Psoas muscle (tissue), 8 donors: Measurements from ENCODE around the gene WIPF1. TPM values are rescaled to one million over a fixed set of nuclear protein-coding genes. Genes with fewer than 3 reads are reported as not detected.

Source experiments
- ATAC-seq, 4 donors: fragments of 200-7000 bp; cut with Tn5 transposase; one replicate each; pipeline ENCODE4 v1.9.1; 2020; ENCODE audit warnings: moderate library complexity in 3 of 4, mild to moderate bottlenecking in 2 of 4
- DNase-seq, 2 donors: peaks; one replicate each; pipeline ENCODE4 v3.0.0-alpha.2; 2020
- H3K27ac ChIP-seq: fragments of 200-600 bp; one replicate; pipeline ENCODE4 v1.8.0; 2022
- H3K27me3 ChIP-seq, 3 donors: fragments of 200-600 bp in 1 of 3; one replicate each; pipeline versions ENCODE4 v1.6.1 to v1.8.0; 2013 to 2022; ENCODE audit warnings: low read length in 2 of 3, mild to moderate bottlenecking in 2 of 3, moderate library complexity in 1 of 3; ENCODE audit not compliant: insufficient read depth in 3 of 3
- H3K36me3 ChIP-seq, 2 donors: fragments of 200-600 bp in 1 of 2; one replicate each; pipeline versions ENCODE4 v1.6.1 to v1.8.0; 2013 to 2022; ENCODE audit warnings: low read depth in 1 of 2, mild to moderate bottlenecking in 1 of 2, moderate library complexity in 1 of 2; ENCODE audit not compliant: insufficient read depth in 1 of 2
- H3K4me1 ChIP-seq: fragments of 200-600 bp; one replicate; pipeline ENCODE4 v1.8.0; 2022
- H3K4me3 ChIP-seq: fragments of 200-600 bp; one replicate; pipeline ENCODE4 v1.8.0; 2022; ENCODE audit warnings: mild to moderate bottlenecking
- H3K9me3 ChIP-seq: fragments of 200-600 bp; one replicate; pipeline ENCODE4 v1.8.0; 2022
- WGBS, 3 donors: extraction: QIAGEN DNeasy Blood & Tissue Kit; methylation state at CpG; one replicate each; pipeline versions ENCODE4 v1.1.6 to v1.1.7; 2013; 5-methylcytosine and 5-hydroxymethylcytosine counted together
- intact Hi-C, 2 donors: fragments of 100-400 bp; cut with DNase I; formaldehyde crosslinking; loops; one replicate each; pipeline versions ENCODE4 v1.11.0 to v1.14.2; 2022
- polyA plus RNA-seq, 3 donors: library from polyadenylated mRNA; stranded (reverse); fragments of 200-250 nt; gene quantifications; one replicate each; pipeline ENCODE4 v1.2.3, GENCODE V29; 2013
- total RNA-seq, 4 donors: library from RNA; stranded (reverse); fragmentation: NEBNext Ultra II Directional in 2 of 4; extraction: Animal tissue kit (Norgen Biotek cat#: 25700) in 2 of 4; gene quantifications; one replicate each; pipeline versions ENCODE4 v1.2.1 to v1.2.4, GENCODE V29; 2021 to 2023
- TF ChIP-seq, protein P1 (sequence below): fragments of 200-600 bp; IDR thresholded peaks from one replicate; pipeline ENCODE4 v1.8.0; 2022; ENCODE audit warnings: antibody characterized with exemption
- donor health status: healthy with polysubstance abuse.
- donor health status: DM: no; HTN: no; CAD: no; lungs with moderate emphysema.
- donor health status: Bipolar disorder and iron deficiency.
- donor health status: healthy.
- donor health status: DM: yes; HTN: yes; CAD: no.
- donor health status: DM: no; HTN: no; CAD: no.
- donor health status: DM: no; HTN: no; CAD: no.
- donor health status: DM: yes; HTN: yes; CAD: no.

The WIPF1 gene
- total and polyA plus RNA-seq, 7 donors, result 3.4 to 10.0 (median 6.2) TPM

DNA sequence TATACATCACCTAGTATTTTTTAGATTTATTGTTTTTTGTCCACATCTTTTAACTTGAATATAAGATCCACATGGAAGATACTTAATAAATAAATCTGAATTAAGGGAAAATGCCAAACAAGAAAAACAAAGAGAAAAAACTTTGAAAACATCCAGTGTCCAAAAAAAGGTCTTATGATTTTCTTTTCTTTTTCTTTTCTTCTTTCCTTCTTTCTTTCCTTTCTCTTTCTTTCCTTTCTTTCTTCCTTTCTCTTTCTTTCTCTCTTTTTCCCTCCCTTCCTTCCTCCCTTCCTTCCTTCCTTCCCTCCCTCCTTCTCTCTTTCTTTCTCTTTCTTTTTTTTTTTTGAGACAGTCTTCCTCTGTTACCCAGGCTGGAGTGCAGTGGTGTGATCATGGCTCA is 29.6 kb upstream of the WIPF1 start:
- no peaks in the 10 kb centered on the region for H3K4me1 ChIP-seq
- no peak overlapping the region for H3K27ac ChIP-seq
- TF ChIP-seq, protein P1, sequence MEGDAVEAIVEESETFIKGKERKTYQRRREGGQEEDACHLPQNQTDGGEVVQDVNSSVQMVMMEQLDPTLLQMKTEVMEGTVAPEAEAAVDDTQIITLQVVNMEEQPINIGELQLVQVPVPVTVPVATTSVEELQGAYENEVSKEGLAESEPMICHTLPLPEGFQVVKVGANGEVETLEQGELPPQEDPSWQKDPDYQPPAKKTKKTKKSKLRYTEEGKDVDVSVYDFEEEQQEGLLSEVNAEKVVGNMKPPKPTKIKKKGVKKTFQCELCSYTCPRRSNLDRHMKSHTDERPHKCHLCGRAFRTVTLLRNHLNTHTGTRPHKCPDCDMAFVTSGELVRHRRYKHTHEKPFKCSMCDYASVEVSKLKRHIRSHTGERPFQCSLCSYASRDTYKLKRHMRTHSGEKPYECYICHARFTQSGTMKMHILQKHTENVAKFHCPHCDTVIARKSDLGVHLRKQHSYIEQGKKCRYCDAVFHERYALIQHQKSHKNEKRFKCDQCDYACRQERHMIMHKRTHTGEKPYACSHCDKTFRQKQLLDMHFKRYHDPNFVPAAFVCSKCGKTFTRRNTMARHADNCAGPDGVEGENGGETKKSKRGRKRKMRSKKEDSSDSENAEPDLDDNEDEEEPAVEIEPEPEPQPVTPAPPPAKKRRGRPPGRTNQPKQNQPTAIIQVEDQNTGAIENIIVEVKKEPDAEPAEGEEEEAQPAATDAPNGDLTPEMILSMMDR, result no peak
- no peak overlapping the region for H3K4me3 ChIP-seq
- intact Hi-C loops, result no loop called here
- no peaks in the 10 kb centered on the region for H3K27me3 ChIP-seq
- no peaks in the 10 kb centered on the region for H3K9me3 ChIP-seq
- ATAC-seq (no peak), DNase-seq (no peak)
- H3K36me3 ChIP-seq, result no peaks in the 10 kb centered on the region

DNA sequence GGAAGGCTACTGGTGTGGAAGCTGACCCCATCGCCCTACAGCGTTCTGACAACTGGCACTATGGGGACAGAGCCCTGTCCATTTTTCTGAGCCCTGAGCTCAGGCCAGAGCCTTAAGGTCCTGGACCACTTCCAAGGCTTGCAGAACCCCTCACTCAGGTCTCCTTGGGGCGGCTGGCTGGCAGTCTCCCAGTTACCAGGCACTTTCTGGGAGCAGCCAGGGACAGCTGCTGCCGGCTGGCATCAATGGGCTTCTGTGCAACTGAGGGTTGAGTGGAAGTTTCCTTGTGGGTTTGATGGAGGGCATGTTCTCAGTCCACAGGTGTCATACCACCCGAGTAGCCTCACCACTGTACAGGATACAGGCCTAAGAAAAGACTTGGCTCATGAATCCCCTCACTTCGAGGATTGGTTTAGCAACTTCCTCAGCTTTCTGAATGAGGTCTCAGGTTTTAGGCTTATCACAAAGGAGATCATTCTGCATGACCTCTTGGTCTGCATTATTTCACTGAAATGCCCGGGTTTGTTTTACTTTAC is 27.4 kb upstream of the WIPF1 start:
- Histone ChIP-seq H3K4me3 (no peak overlapping the region), H3K27me3 (no peaks in the 10 kb centered on the region), H3K4me1 (no peaks in the 10 kb centered on the region), H3K36me3 (no peaks in the 10 kb centered on the region), H3K9me3 (no peaks in the 10 kb centered on the region), H3K27ac (no peak overlapping the region)
- WGBS, 3 donors, result 33 to 60% (median 41%) methylated on average over 7 of the region's 7 CpGs
- ATAC-seq (no peak), DNase-seq (no peak)
- TF ChIP-seq, protein P1, result no peak
- intact Hi-C loops, result no loop called here

DNA sequence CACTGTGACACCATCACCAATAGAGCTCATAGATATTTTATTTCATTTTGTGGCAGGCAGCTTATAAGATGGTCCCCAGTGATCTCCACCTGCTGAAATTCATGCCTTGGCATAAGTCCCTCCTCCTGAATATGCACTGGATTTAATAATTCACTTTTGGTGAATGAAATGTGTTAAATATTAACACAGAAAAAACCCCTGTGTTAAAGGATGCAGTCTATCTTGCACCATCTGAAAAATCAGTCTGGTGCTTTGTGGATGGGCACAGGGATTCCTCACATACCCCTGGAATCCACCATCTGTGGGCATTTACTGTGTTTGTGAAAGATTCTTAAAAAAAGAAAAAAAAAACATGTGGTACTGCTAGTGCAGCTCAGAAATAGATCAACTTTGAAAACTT is 26.1 kb upstream of the WIPF1 start:
- intact Hi-C loops, result no loop called here
- TF ChIP-seq, protein P1, result no peak
- Histone ChIP-seq H3K27me3 (no peaks in the 10 kb centered on the region), H3K27ac (no peak overlapping the region), H3K4me3 (no peak overlapping the region), H3K9me3 (no peaks in the 10 kb centered on the region), H3K4me1 (no peaks in the 10 kb centered on the region), H3K36me3 (no peaks in the 10 kb centered on the region)
- DNase-seq, result no peak
- no peak for ATAC-seq

DNA sequence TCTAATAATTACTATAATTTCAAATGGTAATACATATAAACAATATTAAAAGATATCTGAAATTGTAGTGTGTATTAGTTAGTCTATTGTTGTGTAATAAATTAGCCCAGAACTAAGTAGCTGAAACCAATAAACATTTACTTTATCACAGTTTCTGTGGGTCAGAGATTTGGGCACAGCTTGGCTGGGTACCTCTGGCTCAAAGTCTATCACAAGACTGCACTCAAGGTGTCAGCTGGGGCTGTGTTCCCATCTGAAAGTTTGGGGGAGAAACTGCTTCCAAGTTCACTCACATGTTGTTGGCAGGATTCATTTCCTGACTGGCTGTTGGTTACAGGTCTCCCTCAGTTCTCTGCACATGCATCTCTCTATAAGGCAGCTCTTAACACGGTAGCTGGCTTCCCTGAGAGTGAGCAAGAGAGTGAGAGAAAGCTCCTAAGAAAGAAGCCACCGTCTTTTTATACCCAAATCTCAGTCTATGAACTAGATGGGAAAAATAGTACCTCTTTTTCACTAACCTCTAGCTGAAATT is 25.6 kb upstream of the WIPF1 start:
- Histone ChIP-seq H3K27me3 (no peaks in the 10 kb centered on the region), H3K4me1 (no peaks in the 10 kb centered on the region), H3K36me3 (no peaks in the 10 kb centered on the region), H3K9me3 (no peaks in the 10 kb centered on the region), H3K4me3 (no peak overlapping the region), H3K27ac (no peak overlapping the region)
- DNase-seq (no peak), ATAC-seq (no peak)
- intact Hi-C loops, result no loop called here
- WGBS, 3 donors, result 33 to 45% (median 43%) methylated on average over 2 of the region's 2 CpGs
- TF ChIP-seq, protein P1, result no peak

DNA sequence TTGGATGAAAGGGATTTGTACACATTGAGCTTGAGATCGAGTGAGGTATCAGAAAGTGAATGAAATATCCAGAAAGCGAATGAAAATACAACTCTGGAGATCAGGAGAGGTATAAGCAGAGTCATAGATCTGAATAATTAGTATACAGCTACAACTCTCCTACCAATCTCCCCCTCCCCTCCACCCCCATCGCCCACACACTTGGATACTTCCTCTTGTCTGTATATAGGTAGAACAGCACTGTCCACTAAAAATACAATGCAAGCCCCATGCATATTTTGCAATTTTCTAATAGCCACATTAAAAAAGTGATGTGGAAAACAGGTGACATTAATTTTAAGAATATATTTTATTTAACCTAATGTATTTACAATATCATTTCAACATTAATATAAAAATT is 23.7 kb upstream of the WIPF1 start:
- Histone ChIP-seq H3K27me3 (no peaks in the 10 kb centered on the region), H3K36me3 (no peaks in the 10 kb centered on the region), H3K9me3 (no peaks in the 10 kb centered on the region), H3K27ac (no peak overlapping the region), H3K4me3 (no peak overlapping the region), H3K4me1 (no peaks in the 10 kb centered on the region)
- intact Hi-C loops, result no loop called here
- ATAC-seq, result no peak
- DNase-seq, result no peak
- WGBS, 3 donors, result 95 to 99% (median 96%) methylated on average over 3 of the region's 3 CpGs
- TF ChIP-seq, protein P1, result no peak
